Suprapubic skin (tissue), 3 donors: ENCODE data around the gene FOS.

Experiments used
- CTCF ChIP-seq, 2 donors: fragments of 200-600 bp in 1 of 2; fragments of 450-650 bp in 1 of 2; sonication (generic) in 1 of 2; IDR thresholded peaks; one replicate each; pipeline ENCODE4 v1.5.1; 2016 to 2019; ENCODE audit warnings: antibody characterized with exemption in 2 of 2, mild to moderate bottlenecking in 1 of 2, moderate library complexity in 1 of 2
- POLR2AphosphoS5 ChIP-seq, 3 donors: sonication (generic); formaldehyde crosslinking; IDR thresholded peaks; one replicate each; pipeline ENCODE4 v1.6.1; 2017; ENCODE audit warnings: antibody characterized with exemption in 3 of 3

DNA sequence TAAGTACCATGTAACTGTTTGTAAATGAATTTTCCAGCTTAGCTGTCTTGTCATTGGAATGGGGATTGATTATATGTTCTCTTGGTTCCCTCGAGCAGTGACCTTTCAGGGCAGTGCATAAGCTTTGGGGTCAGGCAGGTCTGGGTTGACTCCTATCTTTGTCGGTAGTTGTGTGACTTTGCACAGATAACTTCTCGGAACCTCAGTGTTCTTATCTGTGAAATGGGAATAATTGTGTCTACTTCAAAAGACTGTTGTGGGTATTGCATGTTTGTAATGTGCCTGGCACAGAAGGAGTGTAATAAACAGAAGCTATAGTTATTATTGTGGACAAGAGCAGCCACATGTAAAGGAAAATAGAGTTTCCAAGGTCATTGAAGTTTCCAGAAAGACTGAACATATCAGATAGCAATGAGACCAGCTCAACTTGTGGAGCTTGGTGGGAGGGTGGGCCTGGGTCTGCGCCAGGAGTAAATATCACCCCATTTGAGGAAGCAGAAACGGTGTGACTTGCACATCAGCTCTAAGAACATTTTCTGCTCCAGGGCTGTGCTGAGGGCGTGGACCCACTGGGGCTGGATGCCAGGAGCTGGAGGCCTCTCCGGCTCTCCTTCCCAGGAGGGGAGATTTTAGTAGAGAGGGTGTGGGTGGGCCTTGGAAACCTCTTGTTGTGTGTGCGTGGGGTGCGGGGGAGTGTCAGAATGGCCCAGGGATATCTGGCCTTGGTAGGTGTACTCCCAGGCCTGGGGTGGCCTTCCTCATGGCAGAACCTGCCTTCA is 19.7 kb downstream of the FOS start:
- TF ChIP-seq CTCF (IDR thresholded peaks at IDR 0.05) (no peak), POLR2AphosphoS5 (IDR thresholded peaks at IDR 0.05) (peak in 2 of 3 donors; percentile 20 to 21)
